HUDEP-2 (cell line): ENCODE measurements around the gene GCN1.
"Not testable (repeated sequence)": the region's sequence is repeated elsewhere in the genome, so short reads cannot be mapped to it uniquely, and the experiment has no call there.

Experiments
- DNase-seq, 76 experiments: peaks; one replicate each; lab custom pipeline; 2025; ENCODE audit not compliant: unreplicated experiment in 76 of 76; lab: John Stamatoyannopoulos, UW

The GCN1 gene

GRCh38 chr12:120194534-120195395 lies at the start of gene GCN1:
TSS of gene GCN1 (minus strand) at chr12:120194715. CDS start at chr12:120194697, 18 bp downstream.
- DNase-seq: peak in 73 of 76 experiments; percentile 15 to 87 (median 74)

GRCh38 chr12:120242971-120243699 lies 48.6 kb upstream of the GCN1 start:
- DNase-seq: no peak

GRCh38 chr12:120242275-120242799 lies 47.8 kb upstream of the GCN1 start:
- DNase-seq: peak in 1 of 76 experiments; percentile 8

- DNase-seq: no peak
Observed at GRCh38 chr12:120241561-120242274, 47.2 kb upstream of the GCN1 start.

- DNase-seq: no peak
Observed at GRCh38 chr12:120240495-120240833, 45.9 kb upstream of the GCN1 start.

- no peak for DNase-seq
Observed at GRCh38 chr12:120239776-120240494, 45.4 kb upstream of the GCN1 start.

GRCh38 chr12:120238839-120239445 lies 44.4 kb upstream of the GCN1 start:
- DNase-seq: no peak

- DNase-seq: no peak
Observed at GRCh38 chr12:120238217-120238616, 43.7 kb upstream of the GCN1 start.

- peak in 49 of 76 experiments; percentile 12 to 62 (median 30) for DNase-seq
Observed at GRCh38 chr12:120237360-120238171, 43.1 kb upstream of the GCN1 start.

- DNase-seq: not testable (repeated sequence)
Observed at GRCh38 chr12:120236809-120237208, 42.3 kb upstream of the GCN1 start.

- no peak for DNase-seq
Observed at GRCh38 chr12:120235369-120236323, 41.1 kb upstream of the GCN1 start.

- DNase-seq: peak in 36 of 76 experiments; percentile 12 to 65 (median 28)
Observed at GRCh38 chr12:120234643-120235368, 40.3 kb upstream of the GCN1 start.

GRCh38 chr12:120231316-120232011 lies 36.9 kb upstream of the GCN1 start:
- peak in 7 of 76 experiments; percentile 10 to 27 (median 16) for DNase-seq

GRCh38 chr12:120230974-120231315 lies 36.4 kb upstream of the GCN1 start:
- no peak for DNase-seq

GRCh38 chr12:120230326-120230973 lies 35.9 kb upstream of the GCN1 start:
- DNase-seq: peak in 50 of 76 experiments; percentile 12 to 73 (median 42)
